Right renal cortex interstitium (tissue), 3 donors: Measurements from ENCODE around the gene ZNF573. TPM values are rescaled to one million over a fixed set of nuclear protein-coding genes. Genes with fewer than 3 reads are reported as not detected.
A peak's percentile ranks its signal among the peaks of the same experiment; 100 is the strongest.

Experiments
- DNase-seq, 3 donors: peaks; one replicate each; pipeline ENCODE4 v3.0.0-alpha.2; 2013; ENCODE audit warnings: low read depth in 3 of 3, low spot score in 2 of 3
- polyA plus RNA-seq, 3 donors: library from polyadenylated mRNA; unstranded; fragments of 120-200 nt; gene quantifications; one replicate each; pipeline ENCODE4 v1.2.1, GENCODE V29; 2013; ENCODE audit not compliant: insufficient read length in 3 of 3

ZNF573 gene
- polyA plus RNA-seq, 3 donors = 11.0 to 13.4 (median 12.5) TPM

DNA sequence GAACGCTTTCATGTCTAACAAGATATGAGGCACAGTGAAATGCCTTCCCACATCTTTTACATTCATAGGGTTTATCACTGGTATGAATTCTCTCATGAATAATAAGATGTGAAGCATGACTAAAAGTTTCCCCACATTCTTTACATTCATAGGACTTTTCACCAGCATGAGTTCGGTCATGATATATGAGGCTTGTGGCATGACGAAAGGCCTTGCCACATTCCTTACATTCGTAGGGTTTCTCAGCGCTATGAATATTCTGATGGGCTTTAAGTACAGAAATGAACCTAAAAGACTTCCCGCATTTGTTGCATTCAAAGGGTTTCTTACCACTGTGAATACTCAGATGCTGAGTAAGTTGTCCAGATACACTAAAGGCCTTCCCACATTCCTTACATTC, 81.2 kb downstream of the ZNF573 start:
- no peak for DNase-seq

DNA sequence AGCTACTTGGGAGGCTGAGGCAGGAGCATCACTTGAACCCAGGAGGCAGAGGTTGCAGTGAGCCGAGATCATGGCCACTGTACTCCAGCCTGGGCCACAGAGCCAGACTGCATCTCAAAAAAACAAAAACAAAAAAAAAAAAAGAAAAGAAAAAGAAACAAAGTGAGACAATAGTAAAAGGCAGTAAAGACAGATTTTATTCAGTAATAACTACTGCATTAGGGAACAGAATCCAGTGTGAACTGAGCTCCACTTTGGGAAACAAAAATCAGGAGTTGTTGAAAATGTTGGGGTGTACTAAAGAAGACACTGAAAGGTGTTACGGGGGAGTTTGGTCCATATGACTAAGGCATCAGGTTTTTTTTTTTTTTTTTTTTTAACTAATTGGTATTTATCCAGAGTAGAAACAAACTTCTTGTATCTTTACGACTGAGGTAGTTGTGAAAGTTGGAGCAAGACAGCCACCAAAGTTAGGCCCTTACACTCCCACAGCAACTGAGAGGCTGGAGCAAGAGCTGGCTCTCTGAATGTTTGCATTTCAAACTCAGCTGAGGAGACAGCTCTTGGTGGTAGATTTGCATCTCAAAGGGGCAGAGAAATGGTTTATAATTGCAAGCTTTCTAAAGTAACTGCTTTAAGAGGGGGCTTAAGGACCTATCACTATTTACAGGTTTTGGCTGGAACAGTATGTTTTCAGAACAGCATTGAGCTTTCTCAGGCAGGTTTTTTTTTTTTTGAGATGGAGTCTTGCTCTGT, 84.1 kb downstream of the ZNF573 start:
- no peak for DNase-seq

DNA sequence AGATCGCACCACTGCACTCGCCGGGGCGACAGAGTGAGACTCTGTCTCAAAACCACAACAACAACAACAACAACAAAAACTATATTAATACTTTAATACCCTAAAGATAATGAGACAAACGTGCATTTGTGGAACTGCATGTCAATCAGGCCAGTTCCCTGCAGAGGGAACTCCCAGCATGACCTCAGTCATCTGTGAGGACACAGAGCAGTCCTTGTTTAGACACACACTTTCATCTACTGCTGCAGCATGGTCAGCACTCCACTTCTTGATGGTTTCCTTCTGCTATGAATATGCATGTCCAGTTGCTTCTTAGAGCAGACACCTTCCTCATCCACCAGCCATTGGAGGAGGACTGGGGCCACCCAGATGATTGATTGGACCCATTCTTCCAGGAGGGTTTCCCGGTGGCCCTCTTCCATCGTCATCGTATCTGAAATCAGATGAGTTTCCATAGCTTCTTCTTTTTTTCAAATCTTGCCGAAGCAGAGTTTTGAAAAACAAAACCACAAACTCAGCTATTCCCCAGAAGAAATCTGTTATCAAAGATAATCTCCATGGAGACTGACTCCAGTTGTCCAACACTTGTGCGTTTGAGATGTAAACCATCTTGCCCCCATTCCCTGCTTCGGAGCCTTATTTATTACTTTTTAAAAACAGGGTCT, 86.3 kb downstream of the ZNF573 start:
- DNase-seq = no peak

DNA sequence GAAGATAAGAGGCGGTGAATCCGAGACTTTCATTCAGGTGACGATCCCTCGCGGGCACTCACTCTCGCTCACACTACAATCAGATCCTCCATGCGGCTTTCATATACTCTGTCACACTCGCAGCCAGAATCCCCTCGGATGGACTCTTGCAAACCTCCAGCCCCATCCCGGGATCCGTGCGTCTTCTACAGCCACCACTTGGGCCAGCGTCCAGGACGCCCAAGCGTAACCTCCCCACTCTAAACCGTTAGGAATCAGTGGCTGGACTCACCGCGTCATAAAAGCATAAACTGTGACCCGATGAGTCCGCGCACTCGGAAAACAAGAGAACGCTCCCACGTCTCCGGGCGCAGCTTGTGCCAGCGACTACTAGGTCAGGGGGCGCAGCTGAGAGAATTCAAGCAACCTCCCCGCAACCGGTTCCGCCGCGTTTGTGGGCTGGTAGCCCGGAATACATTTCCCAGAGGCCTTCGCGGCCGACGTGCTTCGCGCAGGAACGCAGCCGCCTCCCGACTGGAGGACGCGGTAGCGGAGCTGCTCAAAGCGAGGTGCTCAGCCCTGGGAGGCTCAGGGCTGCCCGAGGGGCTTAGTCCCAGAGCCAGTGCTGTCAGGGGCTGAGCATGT, 87.4 kb downstream of the ZNF573 start:
- DNase-seq = peak; percentile 71 to 75 (median 73)

Other genes starting within 250 kb of the ZNF573 start
- gene ZNF571, start 184.8 kb downstream of the ZNF573 start, polyA plus RNA-seq = 10 to 100 TPM in 2 of 3 donors, 1 to 10 TPM in 1; 9.3 to 11.2 (median 10.9) TPM
- 1 to 10 TPM; 4.5 to 5.1 (median 5.0) TPM for gene ZNF540, start 184.7 kb downstream of the ZNF573 start, polyA plus RNA-seq
- gene ZFP30, start 124.1 kb downstream of the ZNF573 start, polyA plus RNA-seq = 10 to 100 TPM; 23.2 to 27.0 (median 23.4) TPM
- gene ZNF607, start 59.8 kb downstream of the ZNF573 start, polyA plus RNA-seq = 10 to 100 TPM; 13.2 to 15.7 (median 13.4) TPM
- under 1 TPM in 1 of 3 donors, not detected in 2; 0.01 TPM for gene WDR87, start 127.0 kb upstream of the ZNF573 start, polyA plus RNA-seq
- 10 to 100 TPM; 25.4 to 28.2 (median 25.7) TPM for gene SIPA1L3, start 127.6 kb upstream of the ZNF573 start, polyA plus RNA-seq